Measurements from ENCODE around the gene ZNF679. TPM values are rescaled to one million over a fixed set of nuclear protein-coding genes. Genes with fewer than 3 reads are reported as not detected.

The ZNF679 gene
- total RNA-seq, 1 experiment from 2014 or later, result not detected

DNA sequence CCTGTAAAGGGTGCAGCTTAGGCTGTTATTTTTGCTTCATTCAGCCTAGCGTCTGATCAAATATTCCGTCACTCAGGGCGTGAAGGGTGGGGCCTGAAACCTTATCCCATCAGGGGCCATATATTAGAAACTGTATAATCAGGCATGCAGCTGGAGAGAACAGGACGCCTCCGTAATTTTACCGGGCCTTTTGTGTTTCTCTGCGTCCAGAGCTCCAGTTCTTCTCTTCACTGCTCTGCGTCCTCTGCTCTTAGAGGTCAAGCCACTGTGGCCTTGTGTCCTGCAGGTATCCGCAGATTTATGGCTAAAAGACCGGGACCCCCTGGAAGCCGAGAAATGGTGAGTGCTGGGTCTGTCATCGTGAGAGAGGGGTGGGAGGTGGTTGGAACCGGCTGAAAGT is 21.4 kb upstream of the ZNF679 start, which contains the start of gene ZNF735:
TSS of gene ZNF735 (plus strand) at position 301 of the 400 bp plus-strand sequence. CDS start at position 301, 0 bp downstream.
- H3K9ac ChIP-seq (ENCODE audit: low read length), result no peak within 1 kb of the TSS
- ChIA-PET POLR2A (no interaction called here), CTCF (no interaction called here), RAD21 (ENCODE audit: low non-redundant PET in 1 of 2, low total read pairs in 2 of 2, uncharacterized antibody in 2 of 2, unreplicated experiment in 2 of 2) (no interaction called here)
- no peak within 1 kb of the TSS for H3K4me2 ChIP-seq (ENCODE audit: low read length)
- no peak within 1 kb of the TSS for H3K4me3 ChIP-seq (replicated peaks in 1 of 2; ENCODE audit: low read depth in 1 of 2, low read length in 2 of 2)
- DNase-seq (ENCODE audit: low read depth, low spot score) (no peak), ATAC-seq (no peak)
- no peaks in the 10 kb centered on the region for H3K27me3 ChIP-seq (ENCODE audit: insufficient read depth, low read length)
- intact Hi-C loops (cut with micrococcal nuclease), result no loop called here
- H3K9me2 ChIP-seq (ENCODE audit: insufficient read depth), result no peaks in the 10 kb centered on the region
- H3K36me3 ChIP-seq (ENCODE audit: control insufficient read depth in 1 of 2, insufficient read depth in 2 of 2, low read length in 2 of 2), result no peaks in the 10 kb centered on the region
- H2AFZ ChIP-seq (ENCODE audit: low read depth, low read length, poor library complexity, severe bottlenecking), result no peak within 1 kb of the TSS
- no TSS peak for BruUV-seq (replicated peaks)
- H3K9me3 ChIP-seq (ENCODE audit: control insufficient read depth in 1 of 2, insufficient read depth in 1 of 2, low read depth in 1 of 2, low read length in 2 of 2), result peaks cover 0 to 6% of the 10 kb centered on the region in 2 experiments; a peak in 1 of 4 replicates
- H4K20me1 ChIP-seq (ENCODE audit: insufficient read depth), result no peaks in the 10 kb centered on the region
- H3K4me1 ChIP-seq (ENCODE audit: control insufficient read depth in 1 of 2, insufficient read depth in 2 of 2, low read length in 2 of 2), result no peaks in the 10 kb centered on the region
- H3K27ac ChIP-seq (ENCODE audit: low read depth, low read length), result no peak within 1 kb of the TSS
- TF ChIP-seq CBX3 (IDR thresholded peaks at IDR 0.05; ENCODE audit: low read depth) (no peak), SIN3A (IDR thresholded peaks at IDR 0.05; ENCODE audit: low read depth) (no peak), ZFX (IDR thresholded peaks at IDR 0.05) (no peak), JUND (IDR thresholded peaks at IDR 0.05) (no peak), SP1 (IDR thresholded peaks at IDR 0.05; ENCODE audit: low read depth) (no peak), SRF (IDR thresholded peaks at IDR 0.05; ENCODE audit: low read depth) (no peak), FOSL1 (IDR thresholded peaks at IDR 0.05; ENCODE audit: low read depth) (no peak), POLR2AphosphoS5 (IDR thresholded peaks at IDR 0.05; ENCODE audit: low read depth, low read length) (no peak)
- TF ChIP-seq, protein P1, sequence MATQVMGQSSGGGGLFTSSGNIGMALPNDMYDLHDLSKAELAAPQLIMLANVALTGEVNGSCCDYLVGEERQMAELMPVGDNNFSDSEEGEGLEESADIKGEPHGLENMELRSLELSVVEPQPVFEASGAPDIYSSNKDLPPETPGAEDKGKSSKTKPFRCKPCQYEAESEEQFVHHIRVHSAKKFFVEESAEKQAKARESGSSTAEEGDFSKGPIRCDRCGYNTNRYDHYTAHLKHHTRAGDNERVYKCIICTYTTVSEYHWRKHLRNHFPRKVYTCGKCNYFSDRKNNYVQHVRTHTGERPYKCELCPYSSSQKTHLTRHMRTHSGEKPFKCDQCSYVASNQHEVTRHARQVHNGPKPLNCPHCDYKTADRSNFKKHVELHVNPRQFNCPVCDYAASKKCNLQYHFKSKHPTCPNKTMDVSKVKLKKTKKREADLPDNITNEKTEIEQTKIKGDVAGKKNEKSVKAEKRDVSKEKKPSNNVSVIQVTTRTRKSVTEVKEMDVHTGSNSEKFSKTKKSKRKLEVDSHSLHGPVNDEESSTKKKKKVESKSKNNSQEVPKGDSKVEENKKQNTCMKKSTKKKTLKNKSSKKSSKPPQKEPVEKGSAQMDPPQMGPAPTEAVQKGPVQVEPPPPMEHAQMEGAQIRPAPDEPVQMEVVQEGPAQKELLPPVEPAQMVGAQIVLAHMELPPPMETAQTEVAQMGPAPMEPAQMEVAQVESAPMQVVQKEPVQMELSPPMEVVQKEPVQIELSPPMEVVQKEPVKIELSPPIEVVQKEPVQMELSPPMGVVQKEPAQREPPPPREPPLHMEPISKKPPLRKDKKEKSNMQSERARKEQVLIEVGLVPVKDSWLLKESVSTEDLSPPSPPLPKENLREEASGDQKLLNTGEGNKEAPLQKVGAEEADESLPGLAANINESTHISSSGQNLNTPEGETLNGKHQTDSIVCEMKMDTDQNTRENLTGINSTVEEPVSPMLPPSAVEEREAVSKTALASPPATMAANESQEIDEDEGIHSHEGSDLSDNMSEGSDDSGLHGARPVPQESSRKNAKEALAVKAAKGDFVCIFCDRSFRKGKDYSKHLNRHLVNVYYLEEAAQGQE (IDR thresholded peaks at IDR 0.05; ENCODE audit: low read depth), result no peak
- no peaks in the 10 kb centered on the region for H3K79me2 ChIP-seq (ENCODE audit: insufficient read depth, low read length)

Measured in HCT116 (cell line).